H1 (cell line): ENCODE data around the gene SLC22A8. TPM values are rescaled to one million over a fixed set of nuclear protein-coding genes. Genes with fewer than 3 reads are reported as not detected.

ENCODE experiments used
- CTCF ChIA-PET: fragments of 300-600 bp; sonication (Branson Sonifier 250); formaldehyde crosslinking; loops from one replicate; lab custom pipeline; 2021; ENCODE audit not compliant: partially characterized antibody; lab: Charles Lee
- POLR2A ChIA-PET: fragments of 300-600 bp; sonication (Branson Sonifier 250); formaldehyde crosslinking; loops from one replicate; lab custom pipeline; 2021; ENCODE audit warnings: inconsistent platforms; ENCODE audit not compliant: partially characterized antibody; lab: Charles Lee
- DNase-seq, 2 experiments: peaks; one replicate each; pipeline versions ENCODE4 v3.0.0 to v3.0.0-alpha.2; 2010 to 2022; ENCODE audit warnings: low spot score in 2 of 2, low read depth in 1 of 2, mixed read lengths in 1 of 2
- FAIRE-seq: peaks from 2 replicates; lab custom pipeline; 2011; peaks lifted over from hg19 to GRCh38; lab: Jason Lieb, UNC
- H2AFZ ChIP-seq: 2 replicates; pipeline ENCODE4 v1.8.1; 2012; ENCODE audit warnings: low read length, inconsistent platforms
- H2AK5ac ChIP-seq: 2 replicates; pipeline ENCODE4 v1.6.1; 2013; ENCODE audit warnings: low read depth, low read length
- H2BK120ac ChIP-seq: replicated peaks from 2 replicates; pipeline ENCODE3; 2013; ENCODE audit warnings: low read depth, low read length, inconsistent platforms
- H2BK12ac ChIP-seq: 2 replicates; pipeline ENCODE4 v1.6.1; 2013; ENCODE audit warnings: low read depth, low read length
- H2BK15ac ChIP-seq: 2 replicates; pipeline ENCODE4 v1.6.1; 2013; ENCODE audit warnings: low read length
- H2BK20ac ChIP-seq: 2 replicates; pipeline ENCODE4 v1.6.1; 2013; ENCODE audit warnings: low read length
- H2BK5ac ChIP-seq: 2 replicates; pipeline ENCODE4 v1.6.1; 2013; ENCODE audit warnings: low read depth, low read length
- H3K14ac ChIP-seq: 2 replicates; pipeline ENCODE4 v1.6.1; 2013; ENCODE audit warnings: inconsistent platforms; ENCODE audit not compliant: insufficient read length
- H3K18ac ChIP-seq: 2 replicates; pipeline ENCODE4 v1.6.1; 2013; ENCODE audit warnings: low read length; ENCODE audit errors: extremely low read depth
- H3K23ac ChIP-seq: 2 replicates; pipeline ENCODE4 v1.6.1; 2013; ENCODE audit warnings: inconsistent platforms; ENCODE audit not compliant: insufficient read length
- H3K23me2 ChIP-seq: 2 replicates; pipeline ENCODE4 v1.6.1; 2013; ENCODE audit warnings: low read depth, low read length
- H3K27ac ChIP-seq: 2 replicates; pipeline ENCODE4 v1.6.1; 2011; ENCODE audit warnings: low read depth, low read length, inconsistent platforms
- H3K27me3 ChIP-seq, 4 experiments: replicated peaks in 1 of 4; 1 replicate in 1 of 4; 2 replicates in 3 of 4; pipeline versions ENCODE4 v1.6.1 to v1.8.1; 2011 to 2013; ENCODE audit warnings: low read length in 3 of 4, mild to moderate bottlenecking in 3 of 4, inconsistent platforms in 2 of 4, mixed read lengths in 2 of 4, moderate library complexity in 1 of 4; ENCODE audit not compliant: control insufficient read depth in 3 of 4, insufficient read depth in 3 of 4; ENCODE audit errors: extremely low read depth in 1 of 4
- H3K36me3 ChIP-seq, 4 experiments: 2 replicates each; pipeline versions ENCODE4 v1.6.1 to v1.8.1; 2011 to 2013; ENCODE audit warnings: mild to moderate bottlenecking in 4 of 4, low read length in 3 of 4, moderate library complexity in 2 of 4, control low read depth in 1 of 4, inconsistent platforms in 1 of 4; ENCODE audit not compliant: insufficient read depth in 4 of 4, control insufficient read depth in 2 of 4
- H3K4ac ChIP-seq: replicated peaks from 2 replicates; pipeline ENCODE3; 2013; ENCODE audit warnings: low read length, low read depth, mixed read lengths, inconsistent platforms; ENCODE audit not compliant: insufficient read length
- H3K4me1 ChIP-seq, 4 experiments: replicated peaks in 1 of 4; 1 replicate in 1 of 4; 2 replicates in 3 of 4; pipeline versions ENCODE4 v1.6.1 to v1.8.1; 2011 to 2013; ENCODE audit warnings: low read length in 3 of 4, inconsistent platforms in 2 of 4, mixed read lengths in 1 of 4; ENCODE audit not compliant: insufficient read depth in 4 of 4, control insufficient read depth in 3 of 4
- H3K4me2 ChIP-seq, 2 experiments: 2 replicates each; pipeline versions ENCODE4 v1.6.1 to v1.8.1; 2011 to 2013; ENCODE audit warnings: low read depth in 2 of 2, low read length in 2 of 2, control low read depth in 1 of 2, inconsistent platforms in 1 of 2, mild to moderate bottlenecking in 1 of 2; ENCODE audit not compliant: insufficient read depth in 1 of 2
- H3K4me3 ChIP-seq, 4 experiments: fragments of 200-600, 300-600 bp in 1 of 4; sonication (generic), shearing (Covaris generic), sonication (Bioruptor Twin) in 1 of 4; 2 replicates each; pipeline versions ENCODE4 v1.5.1 to v1.8.1; 2011 to 2016; ENCODE audit warnings: low read length in 4 of 4, low read depth in 3 of 4, control low read depth in 2 of 4, inconsistent platforms in 2 of 4, mild to moderate bottlenecking in 2 of 4, mixed read lengths in 1 of 4, moderate library complexity in 1 of 4; ENCODE audit not compliant: insufficient read depth in 2 of 4; ENCODE audit errors: extremely low read depth in 1 of 4
- H3K56ac ChIP-seq: replicated peaks from 2 replicates; pipeline ENCODE3; 2013; ENCODE audit warnings: low read depth, mild to moderate bottlenecking, mixed read lengths, low read length, inconsistent platforms; ENCODE audit not compliant: insufficient read length
- H3K79me1 ChIP-seq: 2 replicates; pipeline ENCODE4 v1.6.1; 2013; ENCODE audit warnings: low read depth, low read length, control low read depth
- H3K79me2 ChIP-seq, 2 experiments: 2 replicates each; pipeline versions ENCODE4 v1.6.1 to v1.8.1; 2012 to 2013; ENCODE audit warnings: low read length in 2 of 2, mild to moderate bottlenecking in 2 of 2, inconsistent platforms in 1 of 2; ENCODE audit not compliant: insufficient read depth in 2 of 2, control insufficient read depth in 1 of 2
- H3K9ac ChIP-seq, 4 experiments: replicated peaks in 1 of 4; 1 replicate in 1 of 4; 2 replicates in 3 of 4; pipeline versions ENCODE4 v1.6.1 to v1.8.1; 2011 to 2013; ENCODE audit warnings: low read depth in 3 of 4, low read length in 3 of 4, control low read depth in 2 of 4, mild to moderate bottlenecking in 2 of 4, moderate library complexity in 2 of 4, inconsistent platforms in 1 of 4; ENCODE audit errors: extremely low read depth in 1 of 4
- H3K9me3 ChIP-seq, 2 experiments: 2 replicates each; pipeline versions ENCODE4 v1.6.1 to v1.8.1; 2012 to 2013; ENCODE audit warnings: mild to moderate bottlenecking in 2 of 2, moderate library complexity in 2 of 2, control low read depth in 1 of 2, inconsistent platforms in 1 of 2, low read depth in 1 of 2, low read length in 1 of 2, mixed read lengths in 1 of 2; ENCODE audit not compliant: insufficient read depth in 2 of 2
- H4K20me1 ChIP-seq, 2 experiments: replicated peaks in 1 of 2; 2 replicates each; pipeline versions ENCODE3 to v1.8.1; 2011 to 2013; ENCODE audit warnings: inconsistent platforms in 2 of 2, low read length in 2 of 2, mild to moderate bottlenecking in 1 of 2; ENCODE audit not compliant: insufficient read depth in 2 of 2, control insufficient read depth in 1 of 2
- H4K5ac ChIP-seq: 2 replicates; pipeline ENCODE4 v1.6.1; 2013; ENCODE audit warnings: low read length, low read depth, mixed read lengths, inconsistent platforms; ENCODE audit not compliant: insufficient read length
- H4K8ac ChIP-seq: 2 replicates; pipeline ENCODE4 v1.8.0; 2013; ENCODE audit warnings: mild to moderate bottlenecking, moderate library complexity, low read length, inconsistent platforms; ENCODE audit not compliant: insufficient read depth; ENCODE audit errors: extremely low read depth
- H4K91ac ChIP-seq: replicated peaks from 2 replicates; pipeline ENCODE3; 2013; ENCODE audit warnings: low read length, mixed read lengths, inconsistent platforms; ENCODE audit not compliant: insufficient read length
- CHD1 ChIP-seq: IDR thresholded peaks from 2 replicates; pipeline ENCODE4 v1.6.1; 2012; ENCODE audit warnings: low read depth, low read length, improper control_type of control experiment
- GABPA ChIP-seq: IDR thresholded peaks from 2 replicates; pipeline ENCODE4 v1.6.1; 2011; ENCODE audit warnings: mild to moderate bottlenecking, low read length, moderate library complexity, borderline replicate concordance; ENCODE audit not compliant: insufficient read depth
- POLR2AphosphoS5 ChIP-seq: IDR thresholded peaks from 2 replicates; pipeline ENCODE4 v1.6.1; 2011; ENCODE audit warnings: low read depth, low read length
- TBP ChIP-seq: IDR thresholded peaks from 2 replicates; pipeline ENCODE4 v1.6.1; 2011; ENCODE audit warnings: low read depth, low read length, improper control_type of control experiment
- WGBS, 2 experiments: shearing (Covaris generic) in 1 of 2; methylation state at CpG; one replicate each; pipeline versions ENCODE4 v1.1.6 to v1.1.7; 2013 to 2015; ENCODE audit warnings: low lambda C conversion rate in 2 of 2, mixed read lengths in 2 of 2, inconsistent platforms in 1 of 2, low coverage in 1 of 2, missing lambda C conversion rate in 1 of 2; ENCODE audit not compliant: insufficient replicate concordance in 2 of 2, insufficient coverage in 1 of 2, insufficient read length in 1 of 2; ENCODE audit errors: extremely low coverage in 1 of 2, missing lambda C conversion rate in 1 of 2; 5-methylcytosine and 5-hydroxymethylcytosine counted together
- polyA plus RNA-seq, 7 experiments: library from polyadenylated mRNA; depleted of rRNA in 3 of 7; stranded (reverse) in 5 of 7; unstranded in 2 of 7; fragments of >200 nt in 5 of 7; fragments of 200-250 nt in 2 of 7; gene quantifications; 1 replicate in 5 of 7; 2 replicates in 1 of 7; 4 replicates in 1 of 7; pipeline versions ENCODE4 v1.2.1 to v1.2.3, GENCODE V29; 2011 to 2013; ENCODE audit warnings: missing spikeins in 2 of 7, mixed read lengths in 2 of 7
- total RNA-seq: library from RNA; stranded (reverse); fragmentation: NEBNext Ultra II Directional; extraction: Animal tissue kit (Norgen Biotek cat#: 25700); gene quantifications from 2 replicates; pipeline ENCODE4 v1.2.1, GENCODE V29; 2021

The SLC22A8 gene
- total and polyA plus RNA-seq, 2 of the 8 experiments (the other 6 are each of a cell fraction or from before 2014, with no cell fraction given) = not detected

DNA sequence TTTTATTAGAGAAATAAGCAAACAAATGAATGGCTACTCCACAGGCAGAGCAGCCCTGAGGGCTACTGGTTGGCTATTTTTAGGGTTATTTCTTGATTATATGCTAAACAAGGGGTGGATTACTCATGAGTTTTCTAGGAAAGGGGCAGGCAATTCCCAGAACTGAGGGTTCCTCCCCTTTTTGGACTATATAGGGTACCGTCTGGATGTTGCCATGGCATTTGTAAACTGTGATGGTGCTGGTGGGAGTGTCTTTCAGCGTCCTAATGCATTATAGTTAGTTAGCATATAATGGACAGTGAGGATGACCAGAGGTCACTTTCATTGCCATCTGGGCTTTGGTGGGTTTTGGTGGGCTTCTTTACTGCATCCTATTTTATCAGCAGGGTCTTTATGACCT is 50.1 kb downstream of the SLC22A8 start:
- 88% methylated on average over 2 of the region's 2 CpGs; no CpG with 5 or more reads in 1 of the 2 experiments for WGBS, 2 experiments
- no peaks in the 10 kb centered on the region for H3K27me3 ChIP-seq

More for the DNA sequence above, 50.1 kb downstream of the SLC22A8 start:
- Histone ChIP-seq H3K79me2 (no peaks in the 10 kb centered on the region), H3K36me3 (no peaks in the 10 kb centered on the region), H4K5ac (no peak overlapping the region), H3K23ac (no peak overlapping the region), H3K4ac (no peak overlapping the region), H4K20me1 (no peaks in the 10 kb centered on the region), H3K18ac (no peak overlapping the region), H3K23me2 (no peaks in the 10 kb centered on the region), H3K9ac (no peak overlapping the region), H3K4me2 (no peak overlapping the region), H4K91ac (no peak overlapping the region), H2AK5ac (no peak overlapping the region), H3K14ac (no peak overlapping the region), H2AFZ (no peak overlapping the region), H4K8ac (no peak overlapping the region), H2BK5ac (no peak overlapping the region), H3K4me1 (no peaks in the 10 kb centered on the region)
- ChIA-PET POLR2A (interaction anchor here (1.2 kb wide), 1 partner anchor 9 kb away, joined by 3 read pairs; no protein-coding TSS in a partner anchor), CTCF (interaction anchor here (1.2 to 1.5 kb wide), 2 partner anchors 9 to 11 kb away, joined by 3 to 7 read pairs; no protein-coding TSS in a partner anchor)
- no peak for FAIRE-seq
- no peak for DNase-seq
- TF ChIP-seq TBP (no peak), POLR2AphosphoS5 (no peak), CHD1 (no peak), GABPA (no peak)
- TF ChIP-seq, all 59 proteins: peak for 0
- Histone ChIP-seq H3K4me3 (no peak overlapping the region), H3K56ac (no peak overlapping the region), H2BK20ac (no peak overlapping the region), H3K27ac (no peak overlapping the region), H3K9me3 (no peaks in the 10 kb centered on the region), H2BK120ac (no peak overlapping the region), H3K79me1 (no peaks in the 10 kb centered on the region), H2BK12ac (no peak overlapping the region), H2BK15ac (no peak overlapping the region)
